ENCODE results near the gene SSPN.

The SSPN gene

DNA sequence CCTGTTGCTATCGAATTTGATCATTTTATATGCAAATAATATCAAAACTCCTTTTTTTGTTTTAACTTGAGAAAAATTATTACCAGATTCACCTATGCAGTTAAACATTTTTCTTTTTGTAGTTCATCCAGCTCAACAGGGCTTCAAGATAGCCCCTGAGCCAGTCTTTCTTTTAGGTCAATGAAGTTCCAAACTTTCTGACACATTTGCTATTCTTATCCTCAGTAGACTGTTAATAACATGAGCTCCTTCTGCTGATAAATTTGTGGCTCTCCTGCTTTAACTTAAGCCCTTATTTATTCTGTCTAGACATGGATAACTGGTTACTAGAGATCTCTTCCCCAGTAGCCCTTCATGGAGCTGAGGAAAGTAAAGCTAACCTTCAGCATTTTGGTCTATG lies 33.2 kb upstream of the SSPN start:
- DNase-seq = no peak
- TF ChIP-seq, protein P1, sequence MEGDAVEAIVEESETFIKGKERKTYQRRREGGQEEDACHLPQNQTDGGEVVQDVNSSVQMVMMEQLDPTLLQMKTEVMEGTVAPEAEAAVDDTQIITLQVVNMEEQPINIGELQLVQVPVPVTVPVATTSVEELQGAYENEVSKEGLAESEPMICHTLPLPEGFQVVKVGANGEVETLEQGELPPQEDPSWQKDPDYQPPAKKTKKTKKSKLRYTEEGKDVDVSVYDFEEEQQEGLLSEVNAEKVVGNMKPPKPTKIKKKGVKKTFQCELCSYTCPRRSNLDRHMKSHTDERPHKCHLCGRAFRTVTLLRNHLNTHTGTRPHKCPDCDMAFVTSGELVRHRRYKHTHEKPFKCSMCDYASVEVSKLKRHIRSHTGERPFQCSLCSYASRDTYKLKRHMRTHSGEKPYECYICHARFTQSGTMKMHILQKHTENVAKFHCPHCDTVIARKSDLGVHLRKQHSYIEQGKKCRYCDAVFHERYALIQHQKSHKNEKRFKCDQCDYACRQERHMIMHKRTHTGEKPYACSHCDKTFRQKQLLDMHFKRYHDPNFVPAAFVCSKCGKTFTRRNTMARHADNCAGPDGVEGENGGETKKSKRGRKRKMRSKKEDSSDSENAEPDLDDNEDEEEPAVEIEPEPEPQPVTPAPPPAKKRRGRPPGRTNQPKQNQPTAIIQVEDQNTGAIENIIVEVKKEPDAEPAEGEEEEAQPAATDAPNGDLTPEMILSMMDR (IDR thresholded peaks at IDR 0.05; ENCODE audit: borderline replicate concordance, extremely low read depth, low read length, poor library complexity, severe bottlenecking) = no peak
- TF ChIP-seq EZH2 (IDR thresholded peaks at IDR 0.05; ENCODE audit: borderline replicate concordance, low read depth, low read length, severe bottlenecking) = no peak
- no peak overlapping the region for H3K27ac ChIP-seq (ENCODE audit: low read length)

DNA sequence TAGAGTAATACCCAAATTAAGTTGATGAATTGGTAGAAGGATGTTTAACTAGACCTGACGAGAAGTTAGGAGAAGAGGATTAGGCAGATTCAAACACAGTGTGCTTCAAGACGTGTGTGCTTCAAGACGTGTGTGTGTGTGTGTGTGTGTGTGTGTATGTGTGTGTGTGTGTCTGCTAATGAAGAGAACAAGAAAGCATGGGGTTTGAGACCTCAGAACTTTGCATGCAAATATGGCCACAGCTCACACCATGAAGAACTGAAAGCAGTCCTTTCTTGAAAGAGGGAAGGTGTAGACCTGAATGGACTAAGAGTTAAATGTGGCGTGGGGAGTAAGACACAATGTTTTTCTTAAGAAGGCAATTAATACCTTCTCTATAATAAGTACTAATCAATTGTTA lies 32.5 kb upstream of the SSPN start:
- Histone ChIP-seq H3K9me3 (ENCODE audit: insufficient read depth, low read length, severe bottlenecking) (no peaks in the 10 kb centered on the region), H2AFZ (ENCODE audit: low read depth, low read length) (no peak overlapping the region), H3K4me2 (ENCODE audit: insufficient read depth, low read length) (no peak overlapping the region), H3K27me3 (ENCODE audit: insufficient read depth, low read length, poor library complexity) (peaks cover 33% of the 10 kb centered on the region), H3K27ac (ENCODE audit: low read length) (no peak overlapping the region), H3K4me1 (ENCODE audit: insufficient read depth, low read length) (no peaks in the 10 kb centered on the region; the same call in 1 of the 2 replicates), H3K79me2 (ENCODE audit: insufficient read depth, low read length) (no peaks in the 10 kb centered on the region), H3K9ac (ENCODE audit: low read depth, low read length) (no peak overlapping the region), H4K20me1 (ENCODE audit: insufficient read depth, low read length) (no peaks in the 10 kb centered on the region), H3K36me3 (ENCODE audit: insufficient read depth, low read length) (no peaks in the 10 kb centered on the region), H3K4me3 (ENCODE audit: low read depth in 1 of 2, low read length in 2 of 2) (no peak overlapping the region)
- no peak for TF ChIP-seq EZH2 (IDR thresholded peaks at IDR 0.05; ENCODE audit: borderline replicate concordance, low read depth, low read length, severe bottlenecking)
- TF ChIP-seq, protein P1 (IDR thresholded peaks at IDR 0.05; ENCODE audit: borderline replicate concordance, extremely low read depth, low read length, poor library complexity, severe bottlenecking) = no peak
- no peak for ATAC-seq (ENCODE audit: insufficient read depth, low read depth)
- no peak for DNase-seq

More for the DNA sequence above, 33.2 kb upstream of the SSPN start:
- Histone ChIP-seq H3K4me1 (ENCODE audit: insufficient read depth, low read length) (no peaks in the 10 kb centered on the region; the same call in 1 of the 2 replicates), H3K4me2 (ENCODE audit: insufficient read depth, low read length) (no peak overlapping the region), H3K9ac (ENCODE audit: low read depth, low read length) (no peak overlapping the region), H3K36me3 (ENCODE audit: insufficient read depth, low read length) (no peaks in the 10 kb centered on the region), H3K79me2 (ENCODE audit: insufficient read depth, low read length) (no peaks in the 10 kb centered on the region), H4K20me1 (ENCODE audit: insufficient read depth, low read length) (no peaks in the 10 kb centered on the region), H3K9me3 (ENCODE audit: insufficient read depth, low read length, severe bottlenecking) (no peaks in the 10 kb centered on the region), H3K4me3 (ENCODE audit: low read depth in 1 of 2, low read length in 2 of 2) (no peak overlapping the region), H2AFZ (ENCODE audit: low read depth, low read length) (no peak overlapping the region), H3K27me3 (ENCODE audit: insufficient read depth, low read length, poor library complexity) (peaks cover 33% of the 10 kb centered on the region)
- no peak for ATAC-seq (ENCODE audit: insufficient read depth, low read depth)

DNA sequence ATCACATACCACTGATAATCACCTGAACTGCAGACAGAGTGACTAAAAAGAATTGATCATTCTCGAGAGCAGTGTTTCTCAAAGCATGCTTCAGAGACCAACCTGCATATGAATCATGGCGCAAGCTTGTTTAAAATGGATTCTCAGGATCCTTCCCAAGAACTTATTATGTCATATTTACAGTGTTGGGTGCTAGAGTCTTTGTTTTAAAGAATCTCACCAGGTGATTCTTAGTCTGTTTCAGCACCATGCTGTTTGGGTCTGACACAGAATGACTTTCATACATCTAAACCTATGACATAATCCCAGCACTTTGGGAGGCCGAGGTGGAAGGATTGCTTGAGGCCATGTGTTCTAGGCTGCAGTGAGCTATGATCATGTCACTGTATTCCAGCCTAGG lies 31.3 kb upstream of the SSPN start:
- no peak for DNase-seq

More for the DNA sequence above, 31.3 kb upstream of the SSPN start:
- H4K20me1 ChIP-seq (ENCODE audit: insufficient read depth, low read length) = no peaks in the 10 kb centered on the region
- H3K9ac ChIP-seq (ENCODE audit: low read depth, low read length) = no peak overlapping the region
- TF ChIP-seq, protein P1 (IDR thresholded peaks at IDR 0.05; ENCODE audit: borderline replicate concordance, extremely low read depth, low read length, poor library complexity, severe bottlenecking) = no peak
- no peak for TF ChIP-seq EZH2 (IDR thresholded peaks at IDR 0.05; ENCODE audit: borderline replicate concordance, low read depth, low read length, severe bottlenecking)
- no peaks in the 10 kb centered on the region for H3K36me3 ChIP-seq (ENCODE audit: insufficient read depth, low read length)
- H3K4me3 ChIP-seq (ENCODE audit: low read depth in 1 of 2, low read length in 2 of 2) = no peak overlapping the region
- no peaks in the 10 kb centered on the region for H3K79me2 ChIP-seq (ENCODE audit: insufficient read depth, low read length)
- H3K4me1 ChIP-seq (ENCODE audit: insufficient read depth, low read length) = no peaks in the 10 kb centered on the region
- no peak overlapping the region for H3K27ac ChIP-seq (ENCODE audit: low read length)
- H3K9me3 ChIP-seq (ENCODE audit: insufficient read depth, low read length, severe bottlenecking) = no peaks in the 10 kb centered on the region
- no peak overlapping the region for H3K4me2 ChIP-seq (ENCODE audit: insufficient read depth, low read length)
- ATAC-seq (ENCODE audit: insufficient read depth, low read depth) = no peak
- no peak overlapping the region for H2AFZ ChIP-seq (ENCODE audit: low read depth, low read length)
- peaks cover 30% of the 10 kb centered on the region for H3K27me3 ChIP-seq (ENCODE audit: insufficient read depth, low read length, poor library complexity)
